Retina (tissue), 1 donor: ENCODE measurements around the gene NEK5.
"Not testable (repeated sequence)": the region's sequence is repeated elsewhere in the genome, so short reads cannot be mapped to it uniquely, and the experiment has no call there.

Source experiments
- DNase-seq: peaks from one replicate; pipeline ENCODE4 v3.0.0-alpha.2; 2016

The NEK5 gene

DNA sequence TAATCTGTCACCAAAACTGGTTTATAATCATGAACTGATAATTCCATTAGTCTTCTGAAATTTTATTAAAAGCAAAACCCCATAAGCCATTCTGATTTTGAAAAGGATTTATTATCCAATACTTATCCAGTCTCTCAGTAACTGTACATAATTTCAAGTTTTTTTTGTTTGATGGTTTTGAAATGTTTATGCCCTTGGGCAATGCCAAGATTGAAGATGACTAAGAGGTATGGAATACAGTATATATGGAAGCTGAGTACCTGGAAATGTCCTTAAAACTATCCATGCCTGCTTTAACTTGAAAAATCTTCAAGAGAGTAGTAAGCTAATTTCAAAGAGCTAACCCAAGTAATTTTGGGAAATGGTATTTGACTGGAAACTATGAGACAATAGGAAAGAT, 1.8 kb upstream of the NEK5 start:
- no peak for DNase-seq

DNA sequence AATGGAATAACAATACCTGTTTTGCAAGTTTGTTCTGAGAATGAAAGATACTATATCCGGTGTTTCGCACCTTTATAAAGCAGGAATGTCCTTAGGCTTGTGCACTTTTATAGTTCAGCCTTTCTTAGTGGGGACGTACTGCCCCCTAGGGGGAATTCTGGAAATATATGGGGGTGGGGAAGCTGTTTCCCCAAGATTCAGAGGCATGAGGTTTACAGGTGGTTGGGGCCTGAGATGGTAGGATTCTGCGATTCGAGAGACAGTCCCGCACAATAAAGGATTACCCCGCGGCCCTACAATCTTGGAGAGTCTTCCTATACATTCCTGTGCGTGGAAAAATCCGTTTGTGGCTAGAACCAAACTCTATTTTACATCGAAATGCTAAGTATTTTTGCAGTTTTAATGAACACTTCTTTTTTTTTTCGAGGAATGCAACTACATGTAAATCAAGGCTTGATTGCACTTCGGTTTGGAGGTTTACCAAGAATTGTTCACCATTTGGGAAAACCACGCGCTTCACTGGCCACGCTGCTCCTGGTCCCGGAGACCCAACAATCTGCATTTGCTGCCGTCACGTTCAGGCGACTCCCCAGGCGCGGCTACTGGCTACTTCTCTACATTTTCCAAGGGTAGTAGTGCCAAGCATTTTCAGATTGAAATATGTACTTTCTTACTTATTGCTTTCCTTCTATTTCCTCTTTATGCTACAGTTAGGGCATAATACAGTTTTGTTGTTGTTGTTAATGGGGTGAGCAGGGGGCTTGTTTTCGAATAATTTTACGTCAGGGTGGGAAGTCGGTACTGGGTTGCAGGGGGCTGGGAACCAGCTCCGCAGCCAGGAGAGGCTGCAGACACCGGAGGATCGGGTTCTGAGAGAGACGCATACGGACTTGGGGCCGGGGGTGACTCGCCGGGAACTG, 830 bp downstream of the NEK5 start:
- peak; percentile 80 for DNase-seq

DNA sequence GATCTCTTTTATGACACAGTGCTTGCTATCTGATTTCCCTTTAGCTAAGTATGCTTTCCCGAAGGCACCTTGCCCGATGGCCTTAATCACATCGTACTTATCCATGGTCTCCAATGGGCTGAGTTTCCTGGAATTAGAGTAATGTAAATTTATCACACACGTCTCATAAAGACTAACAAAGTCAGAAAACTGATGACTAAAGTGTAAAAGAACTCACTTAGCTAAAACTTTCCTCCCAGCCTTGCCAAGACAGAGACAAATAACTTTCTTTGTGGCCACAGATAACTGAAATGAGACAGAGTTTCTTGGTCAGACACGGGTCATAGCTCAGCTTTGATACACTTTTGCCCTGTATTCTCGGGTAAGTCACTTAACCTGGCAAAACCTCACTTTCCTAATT, 1.5 kb downstream of the NEK5 start:
- no peak for DNase-seq

DNA sequence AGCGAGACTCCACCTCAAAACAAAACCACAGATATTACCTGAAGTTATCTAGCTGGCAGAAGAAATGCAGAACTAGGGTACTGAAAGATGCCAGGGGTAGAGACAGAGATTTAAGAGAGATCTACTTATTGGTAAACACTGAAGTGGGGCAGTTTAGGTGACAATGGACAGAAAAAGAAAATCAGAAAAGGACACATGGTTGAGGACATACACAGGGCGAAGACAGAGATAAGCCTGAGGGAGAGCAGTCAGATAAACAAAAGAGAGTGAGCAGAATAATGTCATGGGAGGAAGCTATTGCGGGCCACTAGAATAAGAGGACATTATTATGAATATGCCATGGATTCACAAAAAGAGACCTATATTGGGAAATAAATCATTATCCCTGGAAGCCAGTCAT, 3.3 kb downstream of the NEK5 start:
- DNase-seq = no peak

DNA sequence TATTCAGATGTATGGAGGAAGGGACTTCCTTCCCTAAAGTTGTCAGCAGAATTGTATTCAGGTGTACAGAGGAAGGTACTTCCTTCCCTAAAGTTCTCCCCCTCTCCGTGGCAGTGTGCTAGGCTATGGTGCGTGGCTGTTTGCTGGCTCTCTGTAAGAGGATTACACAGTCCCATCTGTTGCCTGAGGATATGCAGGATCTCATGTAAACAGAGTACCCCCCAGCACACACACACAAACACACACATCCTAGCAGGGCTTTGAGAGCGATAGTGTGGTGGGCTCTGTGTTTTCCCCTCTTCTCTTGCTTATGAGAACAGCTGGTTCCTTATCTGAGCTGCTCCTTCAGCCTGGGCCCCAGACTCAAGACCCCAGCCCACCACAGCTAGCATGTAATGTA, 10.3 kb downstream of the NEK5 start:
- peak; percentile 17 for DNase-seq

DNA sequence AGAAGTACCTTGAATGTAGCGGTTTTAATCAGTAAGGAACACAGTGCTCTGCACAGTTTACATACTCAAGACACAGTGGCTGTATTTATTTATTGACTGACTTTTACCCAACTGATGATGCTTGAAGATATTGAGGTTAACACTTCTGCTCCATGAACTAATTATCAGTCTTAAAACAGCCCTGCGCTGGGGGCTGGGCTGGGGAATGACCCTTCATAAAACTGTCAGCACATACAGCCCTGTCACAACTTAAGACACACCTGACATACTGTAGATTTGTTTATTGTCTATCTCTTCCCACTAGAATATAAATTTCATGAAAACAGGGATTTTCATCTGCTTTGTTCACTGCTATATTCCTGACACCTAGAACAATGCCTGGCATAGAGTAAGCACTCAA, 10.8 kb downstream of the NEK5 start:
- no peak for DNase-seq

DNA sequence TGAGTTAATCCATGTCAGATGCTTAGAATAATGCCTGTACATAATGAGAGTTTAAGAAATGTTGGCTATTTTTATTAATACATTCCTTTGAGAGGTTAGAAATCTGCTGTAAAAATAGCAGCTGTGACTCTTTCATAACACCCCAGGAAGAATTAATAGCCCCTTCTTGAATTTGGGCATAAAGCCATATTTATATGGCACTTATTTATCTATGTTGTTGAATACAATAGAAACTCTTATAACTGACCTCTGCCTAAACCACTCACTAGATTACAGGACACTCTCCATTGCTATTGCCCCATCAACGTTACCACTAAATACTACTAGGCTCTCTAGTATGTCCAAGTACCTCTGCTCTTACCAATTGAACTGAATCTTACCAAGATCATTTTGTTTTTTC, 16.3 kb downstream of the NEK5 start:
- DNase-seq = no peak

DNA sequence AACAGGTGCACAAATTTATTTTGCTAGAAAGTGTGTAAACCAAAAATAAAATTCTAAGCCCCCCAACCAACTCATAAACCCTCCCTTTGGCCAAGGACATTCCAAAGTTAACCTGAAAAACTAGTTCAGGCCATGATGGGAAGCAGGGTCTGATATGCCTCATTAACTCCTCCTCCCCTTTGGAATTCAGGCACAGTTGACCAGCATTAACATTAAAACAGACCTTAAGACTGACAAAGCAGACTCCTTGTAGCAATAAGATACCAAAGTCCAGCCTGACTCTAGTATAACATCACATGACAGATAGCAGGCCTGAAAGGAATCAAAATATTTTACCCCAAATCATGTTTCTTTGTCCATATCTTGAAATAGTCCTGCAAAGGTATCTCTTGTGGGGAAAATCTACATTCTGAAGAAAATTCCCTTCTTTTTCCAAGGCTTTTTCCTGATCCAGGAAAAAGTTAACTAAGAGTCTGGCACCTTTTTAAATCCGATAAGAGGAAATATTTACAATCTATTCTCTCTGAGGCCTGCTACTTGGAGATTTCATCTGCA, 19.7 kb downstream of the NEK5 start:
- DNase-seq = no peak

DNA sequence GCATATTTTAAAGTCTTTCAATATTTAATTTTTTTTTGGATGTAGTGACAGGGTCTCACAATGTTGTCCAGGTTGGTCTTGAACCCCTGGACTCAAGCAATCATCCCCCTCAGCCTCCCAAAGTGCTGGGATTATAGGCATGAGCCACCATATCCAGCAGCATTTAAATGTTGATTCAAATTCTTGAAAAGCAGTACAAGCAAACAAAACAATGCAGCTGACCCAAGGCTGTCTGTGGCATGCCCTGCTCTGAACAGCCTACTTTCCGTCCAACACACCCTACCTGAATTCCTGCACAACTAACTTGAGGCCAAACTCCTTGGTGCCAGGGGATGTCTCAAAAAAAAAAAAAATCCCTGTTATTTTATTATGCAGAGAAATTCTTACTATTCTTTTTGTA, 23.0 kb downstream of the NEK5 start:
- DNase-seq = no peak

DNA sequence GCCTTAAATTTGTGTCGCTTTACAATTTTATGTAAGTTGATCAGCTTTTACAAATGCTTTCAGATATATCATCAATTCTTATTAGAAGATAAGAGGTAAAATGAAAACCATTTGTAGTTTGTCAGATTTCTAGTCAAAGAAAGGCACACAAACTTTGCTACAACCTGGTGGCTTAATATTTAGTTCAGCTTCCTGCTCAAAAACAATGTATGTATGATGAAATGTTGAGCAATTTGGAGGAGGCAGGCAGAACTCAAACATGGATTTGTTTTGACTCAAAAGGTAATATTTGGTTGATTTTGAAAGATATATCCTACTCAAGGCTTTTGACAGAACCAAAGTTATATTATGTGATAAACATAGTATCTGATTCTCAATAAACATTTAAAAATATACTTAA, 24.2 kb downstream of the NEK5 start:
- no peak for DNase-seq

DNA sequence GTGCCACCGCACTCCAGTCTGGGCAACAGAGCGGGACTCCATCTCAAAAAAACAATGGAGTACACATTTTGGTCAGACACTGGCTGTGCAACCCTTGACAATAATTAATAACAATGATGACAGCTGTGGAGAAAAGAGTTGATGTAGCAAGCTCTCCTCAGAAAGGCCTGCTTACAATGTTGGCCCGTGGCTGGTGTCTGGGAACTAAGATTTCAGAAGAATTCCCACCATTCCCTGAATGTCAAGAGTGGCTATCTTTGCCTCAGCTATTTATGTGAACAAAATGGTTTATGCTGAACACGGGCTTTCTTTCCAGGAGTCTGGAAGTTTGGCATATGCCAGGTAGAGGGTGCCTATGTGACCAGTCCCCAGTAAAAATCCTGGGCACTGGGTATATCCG, 25.5 kb downstream of the NEK5 start:
- DNase-seq = no peak

DNA sequence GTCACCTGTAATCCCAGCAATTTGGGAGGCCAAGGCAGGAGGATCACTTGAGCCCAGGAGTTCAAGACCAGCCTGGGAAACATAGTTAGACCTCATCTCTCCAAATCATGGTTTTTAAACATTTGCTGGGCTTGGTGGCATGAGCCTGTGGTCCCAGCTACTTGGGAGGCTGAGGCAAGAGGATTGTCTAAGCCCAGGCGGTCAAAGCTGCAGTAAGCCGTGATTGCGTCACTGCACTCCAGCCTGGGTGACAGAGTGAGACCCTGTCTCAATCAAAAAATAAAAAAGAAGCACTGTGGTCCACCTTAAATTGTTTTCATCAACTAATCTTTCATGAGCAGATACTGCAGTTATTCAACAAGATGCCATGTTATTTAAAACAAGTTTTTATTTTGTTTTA, 26.4 kb downstream of the NEK5 start:
- DNase-seq = not testable (repeated sequence)

DNA sequence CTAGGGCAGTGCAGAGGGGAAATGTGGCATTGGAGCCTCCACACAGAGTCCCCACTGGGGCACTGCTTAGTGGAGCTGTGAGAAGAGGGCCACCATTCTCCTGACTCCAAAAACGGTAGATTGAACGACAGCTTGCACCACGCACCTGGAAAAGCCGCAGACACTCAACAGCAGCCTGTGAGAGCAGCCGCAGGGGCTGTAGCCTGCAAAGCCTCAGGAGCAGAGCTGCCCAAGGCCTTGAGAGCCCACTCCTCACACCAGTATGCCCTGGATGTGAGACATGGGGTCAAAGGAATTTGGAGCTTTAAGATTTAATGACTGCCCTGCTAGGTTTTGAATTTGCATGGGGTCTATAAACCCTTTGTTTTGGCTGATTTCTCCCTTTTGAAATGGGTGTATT, 31.7 kb downstream of the NEK5 start:
- no peak for DNase-seq

DNA sequence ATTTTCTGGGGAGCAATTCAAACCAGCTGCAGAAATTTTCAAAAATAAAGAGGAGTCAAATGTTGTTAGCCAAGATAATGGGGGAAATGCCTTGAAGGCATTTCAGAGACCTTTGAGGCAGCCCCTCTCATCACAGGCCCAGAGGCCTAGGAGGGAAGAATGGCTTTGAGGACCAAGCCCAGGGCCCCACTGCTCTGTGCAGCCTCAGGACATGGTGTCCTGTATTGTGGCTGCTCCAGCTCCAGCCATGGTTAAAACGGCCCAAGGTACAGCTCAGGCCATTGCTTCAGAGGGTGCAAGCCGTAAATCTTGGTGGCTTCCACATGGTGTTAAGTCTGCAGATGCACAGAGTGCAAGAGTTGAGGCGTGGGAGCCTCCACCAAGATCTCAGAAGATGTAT, 32.1 kb downstream of the NEK5 start:
- DNase-seq = no peak

DNA sequence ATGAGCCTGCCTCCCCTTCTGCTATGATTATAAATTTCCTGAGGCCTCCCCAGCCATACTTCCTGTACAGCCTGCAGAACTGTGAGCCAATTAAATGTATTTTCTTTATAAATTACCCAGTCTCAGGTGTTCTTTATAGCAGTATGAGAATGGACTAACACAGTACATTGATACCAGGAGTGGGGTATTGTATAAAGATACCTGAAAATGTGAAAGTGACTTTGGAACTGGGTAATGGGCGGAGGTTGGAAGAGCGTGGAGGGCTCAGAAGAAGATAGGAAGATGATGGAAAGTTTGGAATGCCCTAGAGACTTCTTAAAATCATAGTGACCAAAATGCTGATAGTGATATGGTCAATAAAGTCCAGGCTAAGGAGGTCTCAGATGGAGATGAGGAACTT, 32.8 kb downstream of the NEK5 start:
- no peak for DNase-seq

DNA sequence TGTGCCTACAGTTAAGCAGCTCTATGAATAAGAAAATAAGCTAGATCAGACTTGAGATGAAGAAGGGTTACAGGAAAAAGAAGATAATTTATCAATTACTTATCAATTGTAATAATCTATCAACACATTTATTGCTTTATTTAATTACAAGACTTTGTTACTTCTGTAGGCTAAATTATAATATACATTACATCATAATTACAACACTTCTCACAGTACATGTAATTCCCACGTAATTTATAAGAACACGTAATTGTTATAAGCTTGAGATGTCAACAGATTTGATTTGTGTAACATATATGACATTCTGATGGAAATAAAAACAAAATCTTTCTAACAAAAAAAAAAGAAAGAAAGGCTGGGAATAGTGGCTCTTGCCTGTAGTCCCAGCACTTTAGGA, 36.8 kb downstream of the NEK5 start:
- DNase-seq = no peak

DNA sequence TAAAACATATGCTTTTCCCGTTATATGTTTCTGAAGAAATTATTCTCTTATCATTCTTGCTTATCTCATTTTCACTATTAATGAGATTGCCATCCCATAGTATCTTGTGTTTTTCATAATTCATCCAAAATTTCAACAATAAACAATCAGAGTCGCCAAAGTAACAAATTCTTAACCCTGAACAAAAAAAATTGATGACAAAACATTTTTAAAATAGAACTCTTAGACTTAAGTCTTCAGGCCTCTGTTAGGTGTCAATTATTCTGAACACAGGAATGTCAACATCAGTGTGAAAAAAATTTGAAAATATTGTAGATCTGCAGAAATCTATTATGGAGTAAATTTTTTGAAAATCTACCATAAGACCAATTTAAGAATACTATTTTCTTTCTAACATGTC, 37.4 kb downstream of the NEK5 start:
- no peak for DNase-seq

DNA sequence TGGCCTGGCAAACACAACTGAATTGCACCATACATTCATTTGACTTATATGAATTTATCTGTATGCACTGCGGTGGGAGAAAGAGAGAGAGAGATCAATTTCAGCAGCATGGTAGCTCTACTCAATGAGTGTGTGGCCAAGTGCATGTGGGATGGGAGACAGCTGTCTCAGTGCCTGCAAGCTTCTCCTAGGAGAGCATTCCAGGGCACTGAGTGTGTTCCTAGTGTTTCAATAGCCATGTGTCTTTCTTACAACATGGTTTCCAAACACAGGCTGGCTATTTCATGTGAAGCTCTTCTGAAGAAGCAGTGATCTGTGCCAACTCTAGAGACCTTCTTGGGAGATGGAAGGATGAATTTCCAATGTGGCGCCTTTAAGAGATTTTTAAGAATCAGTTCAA, 43.5 kb downstream of the NEK5 start:
- DNase-seq = no peak

DNA sequence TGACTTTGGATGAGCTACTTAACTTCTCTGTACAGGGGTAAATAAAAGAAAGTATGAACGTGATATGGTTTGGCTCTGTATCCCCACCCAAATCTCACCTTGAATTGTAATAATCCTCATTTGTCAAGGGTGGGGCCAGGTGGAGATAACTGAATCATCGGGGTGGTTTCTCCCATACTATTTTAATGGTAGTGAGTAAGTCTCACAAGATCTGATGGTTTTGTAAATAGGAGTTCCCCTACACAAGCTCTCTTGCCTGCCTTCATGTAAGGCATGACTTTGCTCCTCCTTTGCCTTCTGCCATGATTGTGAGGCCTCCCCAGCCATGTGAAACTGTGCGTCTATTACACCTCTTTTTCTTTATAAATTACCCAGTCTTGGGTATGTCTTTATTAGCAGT, 43.9 kb downstream of the NEK5 start:
- not testable (repeated sequence) for DNase-seq

DNA sequence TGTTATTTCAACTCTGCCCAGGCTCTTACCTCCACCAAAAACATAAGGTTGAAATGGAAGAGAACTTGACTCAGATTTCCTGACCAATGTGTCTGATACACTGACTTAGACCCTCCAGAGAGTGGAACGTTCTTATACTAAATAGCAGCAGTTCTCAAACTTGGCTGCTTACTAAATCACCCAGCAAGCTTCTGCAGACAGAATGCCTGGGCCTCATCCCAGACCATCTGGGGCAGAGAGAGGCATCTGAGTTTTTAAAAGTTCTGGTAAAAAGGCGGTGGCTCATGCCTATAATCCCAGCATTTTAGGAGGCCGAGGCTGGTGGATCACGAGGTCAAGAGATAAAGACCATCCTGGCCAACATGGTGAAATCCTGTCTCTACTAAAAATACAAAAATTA, 46.3 kb downstream of the NEK5 start:
- no peak for DNase-seq

DNA sequence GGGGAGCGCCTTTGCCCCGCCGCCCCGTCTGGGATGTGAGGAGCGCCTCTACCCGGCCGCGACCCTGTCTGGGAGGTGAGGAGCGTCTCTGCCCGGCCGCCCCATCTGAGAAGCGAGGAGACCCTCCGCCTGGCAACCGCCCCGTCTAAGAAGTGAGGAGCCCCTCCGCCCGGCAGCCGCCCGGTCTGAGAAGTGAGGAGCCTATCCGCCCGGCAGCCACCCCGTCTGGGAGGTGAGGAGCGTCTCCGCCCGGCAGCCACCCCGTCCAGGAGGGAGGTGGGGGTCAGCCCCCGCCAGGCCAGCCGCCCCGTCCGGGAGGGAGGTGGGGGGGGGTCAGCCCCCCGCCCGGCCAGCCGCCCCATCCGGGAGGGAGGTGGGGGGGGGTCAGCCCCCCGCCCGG, 49.0 kb downstream of the NEK5 start:
- not testable (repeated sequence) for DNase-seq

DNA sequence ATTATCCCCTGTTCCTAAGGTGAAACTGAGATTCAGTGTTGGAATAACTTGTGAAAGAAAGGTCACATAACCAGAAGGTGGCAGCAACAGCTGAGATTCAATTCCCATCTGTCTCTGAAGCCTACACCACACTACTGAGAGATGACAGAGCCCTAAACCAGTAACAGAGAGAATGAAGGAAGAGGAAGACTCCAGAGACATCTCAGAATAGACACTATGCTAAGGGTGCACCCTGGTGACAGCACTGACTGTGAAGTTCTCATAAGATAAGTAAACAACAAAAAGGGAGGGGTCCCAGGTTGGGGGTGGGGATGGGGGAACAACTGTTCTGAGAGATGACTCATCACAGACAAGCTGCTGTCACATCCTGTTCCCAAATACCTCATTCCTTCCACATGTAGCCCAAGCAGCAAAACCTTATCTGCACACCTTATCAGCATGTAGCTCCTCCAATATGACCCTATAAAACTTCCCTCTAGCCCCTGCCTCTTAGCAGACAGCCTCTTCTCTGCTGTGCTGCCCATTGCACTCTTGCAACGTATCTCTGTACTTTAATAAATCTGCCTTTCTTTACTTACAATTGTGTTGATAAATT, 57.8 kb downstream of the NEK5 start:
- no peak for DNase-seq

DNA sequence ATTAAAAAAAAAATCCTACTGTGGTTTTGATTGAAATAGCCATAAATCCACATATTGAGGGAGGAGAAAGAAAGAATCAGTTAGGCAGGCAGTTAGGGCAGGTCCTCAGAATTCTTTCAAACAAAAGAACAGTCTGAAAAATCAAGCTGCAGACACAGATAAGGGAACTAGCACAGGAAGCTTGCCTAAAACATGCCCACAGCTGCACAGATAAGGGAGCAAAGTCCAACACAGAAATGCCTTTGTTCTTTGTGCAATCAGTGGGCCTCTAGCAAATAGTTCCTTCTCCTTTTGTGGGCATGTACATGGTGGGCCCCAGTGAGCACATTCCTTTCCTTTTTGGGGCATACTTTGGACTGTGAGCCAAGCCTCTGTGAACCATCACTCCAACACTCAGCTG, 61.6 kb downstream of the NEK5 start:
- no peak for DNase-seq

DNA sequence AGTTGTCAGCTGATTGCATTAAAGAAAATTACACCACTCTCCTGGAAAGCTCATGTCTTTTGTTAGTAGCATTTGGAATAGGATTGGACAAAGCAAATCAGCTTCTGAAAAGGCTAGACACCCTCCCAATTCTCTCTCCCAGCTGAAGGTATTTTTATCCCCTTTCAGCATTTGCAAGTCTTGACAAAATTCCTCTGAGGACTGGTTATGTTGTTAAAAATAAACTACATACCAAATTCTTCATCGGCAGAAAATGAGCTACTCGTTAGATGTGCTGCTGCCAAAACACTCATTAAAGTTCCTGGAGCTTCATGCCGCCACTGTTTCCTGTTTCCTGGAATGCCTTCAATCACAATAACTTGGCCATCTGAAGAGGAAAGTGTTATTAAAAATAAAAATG, 67.3 kb downstream of the NEK5 start:
- no peak for DNase-seq
